Thyroid gland (tissue), 4 donors: ENCODE data around the gene UCP2. TPM values are rescaled to one million over a fixed set of nuclear protein-coding genes. Genes with fewer than 3 reads are reported as not detected.
A peak's percentile ranks its signal among the peaks of the same experiment; 100 is the strongest.
"Not testable (repeated sequence)": the region's sequence is repeated elsewhere in the genome, so short reads cannot be mapped to it uniquely, and the experiment has no call there.

Experiments used
- DNase-seq, 2 donors: peaks; one replicate each; pipeline ENCODE4 v3.0.0-alpha.2; 2019
- H3K27ac ChIP-seq, 3 donors: fragments of 200-600 bp; sonication (generic); 1 replicate in 2 of 3; 2 replicates in 1 of 3; pipeline ENCODE4 v1.5.1; 2016 to 2019; ENCODE audit warnings: mild to moderate bottlenecking in 1 of 3, moderate library complexity in 1 of 3
- H3K27me3 ChIP-seq: fragments of 200-600 bp; sonication (generic); one replicate; pipeline ENCODE4 v1.5.1; 2019
- H3K36me3 ChIP-seq, 2 donors: fragments of 200-600 bp; sonication (generic); one replicate each; pipeline ENCODE4 v1.5.1; 2016 to 2019
- H3K4me1 ChIP-seq, 2 donors: fragments of 200-600 bp; sonication (generic); one replicate each; pipeline ENCODE4 v1.5.1; 2017 to 2019
- H3K4me3 ChIP-seq, 3 donors: fragments of 200-600 bp; sonication (generic); replicated peaks in 1 of 3; 1 replicate in 2 of 3; 2 replicates in 1 of 3; pipeline ENCODE4 v1.5.1; 2016; ENCODE audit warnings: mild to moderate bottlenecking in 1 of 3
- H3K9me3 ChIP-seq: fragments of 200-600 bp; sonication (generic); one replicate; pipeline ENCODE4 v1.5.1; 2017
- POLR2A ChIP-seq, 2 donors: fragments of 450-650 bp; IDR thresholded peaks; one replicate each; pipeline ENCODE4 v1.6.1; 2017; ENCODE audit warnings: antibody characterized with exemption in 2 of 2, mild to moderate bottlenecking in 2 of 2, moderate library complexity in 1 of 2
- WGBS, 2 donors: methylation state at CpG; one replicate each; pipeline ENCODE4 v1.1.5; 2017; 5-methylcytosine and 5-hydroxymethylcytosine counted together
- intact Hi-C: fragments of 100-400 bp; cut with DNase I; formaldehyde crosslinking; loops from one replicate; pipeline ENCODE4 v1.15.1; 2023
- total RNA-seq, 4 donors: library from RNA; depleted of rRNA; stranded (reverse); fragments of >200 nt; gene quantifications; one replicate each; pipeline ENCODE4 v1.2.3, GENCODE V29; 2016
- TF ChIP-seq, protein P1 (sequence below), 6 experiments: fragments of 200-600 bp in 3 of 6; fragments of 450-650 bp in 3 of 6; sonication (generic) in 3 of 6; IDR thresholded peaks; one replicate each; pipeline ENCODE4 v1.5.1; 2016 to 2019; ENCODE audit warnings: antibody characterized with exemption in 6 of 6, mild to moderate bottlenecking in 2 of 6, inconsistent platforms in 1 of 6, moderate library complexity in 1 of 6

Gene UCP2
- total RNA-seq, 4 donors from 2014 or later = 41.4 to 97.0 (median 52.5) TPM

DNA sequence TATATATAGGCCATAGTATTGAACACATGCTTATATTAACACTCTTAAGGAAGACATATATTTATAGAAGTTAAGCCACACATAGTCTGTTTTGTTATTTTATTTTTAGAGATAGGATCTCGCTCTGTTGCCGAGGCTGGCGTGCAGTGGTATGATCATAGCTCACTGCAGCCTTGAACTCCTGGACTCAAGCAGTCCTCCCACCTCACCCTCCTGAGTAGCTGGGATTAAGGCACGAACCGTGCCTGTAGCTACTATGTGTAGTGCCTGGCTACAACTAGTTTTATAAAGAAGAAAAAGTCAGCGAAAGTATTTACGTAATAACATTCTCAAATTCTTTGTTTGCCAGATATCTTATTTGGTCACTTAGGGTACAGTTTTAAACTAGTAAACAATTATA lies 5.6 kb upstream of the UCP2 start:
- WGBS, 2 donors = 93 to 95% methylated on average over 7 of the region's 7 CpGs
- Histone ChIP-seq H3K9me3 (no peaks in the 10 kb centered on the region), H3K27ac (no peak overlapping the region), H3K4me1 (peaks cover 6 to 15% of the 10 kb centered on the region in 2 donors), H3K36me3 (no peaks in the 10 kb centered on the region), H3K27me3 (no peaks in the 10 kb centered on the region), H3K4me3 (no peak overlapping the region)
- no peak for DNase-seq
- intact Hi-C loops = no loop called here
- TF ChIP-seq POLR2A (IDR thresholded peaks at IDR 0.05) = no peak
- TF ChIP-seq, protein P1, sequence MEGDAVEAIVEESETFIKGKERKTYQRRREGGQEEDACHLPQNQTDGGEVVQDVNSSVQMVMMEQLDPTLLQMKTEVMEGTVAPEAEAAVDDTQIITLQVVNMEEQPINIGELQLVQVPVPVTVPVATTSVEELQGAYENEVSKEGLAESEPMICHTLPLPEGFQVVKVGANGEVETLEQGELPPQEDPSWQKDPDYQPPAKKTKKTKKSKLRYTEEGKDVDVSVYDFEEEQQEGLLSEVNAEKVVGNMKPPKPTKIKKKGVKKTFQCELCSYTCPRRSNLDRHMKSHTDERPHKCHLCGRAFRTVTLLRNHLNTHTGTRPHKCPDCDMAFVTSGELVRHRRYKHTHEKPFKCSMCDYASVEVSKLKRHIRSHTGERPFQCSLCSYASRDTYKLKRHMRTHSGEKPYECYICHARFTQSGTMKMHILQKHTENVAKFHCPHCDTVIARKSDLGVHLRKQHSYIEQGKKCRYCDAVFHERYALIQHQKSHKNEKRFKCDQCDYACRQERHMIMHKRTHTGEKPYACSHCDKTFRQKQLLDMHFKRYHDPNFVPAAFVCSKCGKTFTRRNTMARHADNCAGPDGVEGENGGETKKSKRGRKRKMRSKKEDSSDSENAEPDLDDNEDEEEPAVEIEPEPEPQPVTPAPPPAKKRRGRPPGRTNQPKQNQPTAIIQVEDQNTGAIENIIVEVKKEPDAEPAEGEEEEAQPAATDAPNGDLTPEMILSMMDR (IDR thresholded peaks at IDR 0.05) = no peak

DNA sequence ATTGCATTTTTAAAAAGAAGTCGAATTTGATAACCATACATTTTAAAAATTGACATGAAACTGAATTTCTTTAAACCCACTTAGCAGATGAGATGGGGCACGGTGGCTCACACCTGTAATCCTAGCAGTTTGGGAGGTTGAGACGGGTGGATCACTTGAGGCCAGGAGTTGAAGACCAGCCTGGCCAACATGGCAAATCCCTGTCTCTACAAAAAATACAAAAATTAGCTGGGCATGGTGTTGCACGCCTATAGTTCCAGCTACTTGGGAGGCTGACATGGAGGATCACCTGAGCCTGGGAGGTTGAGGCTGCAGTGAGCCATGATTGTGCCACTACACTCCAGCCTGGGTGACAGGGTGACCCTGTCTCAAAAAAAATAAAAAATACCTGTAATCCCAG lies 3.0 kb upstream of the UCP2 start:
- H3K36me3 ChIP-seq, DNase-seq, H3K9me3 ChIP-seq, H3K27me3 ChIP-seq, H3K27ac ChIP-seq, intact Hi-C loops, H3K4me3 ChIP-seq: not testable (repeated sequence)
- 94 to 96% methylated on average over 4 of the region's 4 CpGs for WGBS, 2 donors
- H3K4me1 ChIP-seq = peaks cover 11 to 15% of the 10 kb centered on the region in 2 donors

DNA sequence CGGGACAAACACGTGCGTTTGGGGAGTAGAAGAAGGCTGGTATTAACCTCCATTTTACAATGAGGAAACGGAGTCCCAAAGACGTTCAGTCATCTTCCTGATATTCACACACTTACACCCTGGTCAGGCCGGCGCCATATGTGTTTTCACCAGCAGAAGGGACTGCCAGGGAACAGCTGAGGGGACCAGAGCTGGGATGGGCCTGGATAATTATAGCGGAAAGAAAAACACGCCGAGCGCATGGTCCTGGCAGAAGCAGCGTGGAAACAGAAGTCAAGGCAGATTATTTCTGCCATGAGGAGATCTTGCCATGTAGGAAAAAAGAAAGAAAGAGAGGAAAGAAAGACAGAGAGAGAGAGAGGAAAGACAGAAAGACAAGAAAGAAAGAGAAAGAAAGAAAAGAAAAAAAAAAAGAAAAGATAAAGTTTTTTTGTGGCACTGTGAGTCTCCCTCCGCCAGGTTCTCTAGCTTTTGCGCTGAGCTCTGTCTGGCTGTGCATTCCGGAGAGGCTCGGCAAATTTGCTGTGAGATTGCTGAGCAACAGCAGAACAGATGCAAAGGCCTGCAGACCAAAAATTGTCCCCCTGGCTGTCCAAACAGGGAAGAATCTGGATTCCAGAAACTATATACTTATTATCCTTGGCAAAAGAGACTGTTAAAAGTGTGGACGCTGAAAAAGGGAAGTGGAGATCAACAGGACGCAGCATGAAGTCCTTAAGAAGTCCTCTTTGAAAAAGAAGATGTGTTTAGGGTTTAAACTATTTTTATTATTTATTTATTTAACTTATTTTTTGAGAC lies 1.3 kb upstream of the UCP2 start:
- peak overlapping the region; percentile 83 to 93 (median 92) for H3K27ac ChIP-seq
- H3K4me1 ChIP-seq = peaks cover 21 to 27% of the 10 kb centered on the region in 2 donors
- intact Hi-C loops = loop anchor here (5.0 kb wide), 1 partner anchor 38 kb away; no protein-coding TSS in a partner anchor
- no peaks in the 10 kb centered on the region for H3K27me3 ChIP-seq
- H3K36me3 ChIP-seq = no peaks in the 10 kb centered on the region
- H3K9me3 ChIP-seq = no peaks in the 10 kb centered on the region
- 58 to 69% methylated on average over 16 to 18 of the region's 18 CpGs for WGBS, 2 donors
- no peak for DNase-seq
- TF ChIP-seq, protein P1 (IDR thresholded peaks at IDR 0.05) = no peak
- no peak for TF ChIP-seq POLR2A (IDR thresholded peaks at IDR 0.05)
- peak overlapping the region in 1 of 3 donors; percentile 51 for H3K4me3 ChIP-seq

DNA sequence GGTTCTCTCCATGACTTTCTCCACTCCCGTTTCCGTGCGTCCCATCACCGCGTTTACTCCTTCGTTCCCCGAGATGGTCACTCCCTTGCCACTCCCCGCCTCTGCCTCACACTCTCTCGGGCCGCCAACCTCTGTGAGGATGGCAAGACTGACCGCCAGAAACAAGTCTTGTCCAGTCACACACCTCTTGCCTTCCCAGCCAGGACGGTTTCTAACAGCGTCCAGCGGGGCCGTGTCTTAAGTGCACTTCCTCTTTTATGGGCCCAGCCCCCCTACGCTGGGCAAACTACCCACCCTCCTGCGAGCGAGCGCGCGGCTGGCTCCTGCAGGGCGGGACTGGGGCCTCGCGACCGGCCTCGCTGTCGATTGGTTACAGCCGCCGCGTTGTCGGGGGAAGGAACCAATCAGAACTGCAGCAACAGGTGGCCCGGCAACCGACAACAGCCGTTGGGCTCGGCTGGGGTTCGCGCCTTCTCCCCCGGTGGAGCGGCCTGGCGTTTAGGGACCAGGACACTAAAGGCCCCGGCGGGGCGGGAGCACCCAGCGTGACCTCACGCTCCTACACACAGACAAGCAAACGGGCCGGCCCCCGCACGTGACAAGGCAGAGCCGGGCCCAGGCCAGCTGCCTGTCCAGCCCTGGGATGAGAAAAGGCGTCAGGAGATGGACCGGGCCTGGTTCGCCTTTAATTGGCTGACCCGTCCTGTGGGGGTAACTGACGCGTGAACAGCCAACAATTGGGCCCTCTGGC lies 522 bp upstream of the UCP2 start:
- H3K4me1 ChIP-seq = peaks cover 21 to 28% of the 10 kb centered on the region in 2 donors
- TF ChIP-seq, protein P1 (IDR thresholded peaks at IDR 0.05) = no peak
- TF ChIP-seq POLR2A (IDR thresholded peaks at IDR 0.05) = peak; percentile 60 to 73
- intact Hi-C loops = loop anchor here (5.0 kb wide), 1 partner anchor 39 kb away; no protein-coding TSS in a partner anchor
- peaks cover 1 to 5% of the 10 kb centered on the region in 2 donors for H3K36me3 ChIP-seq
- peak overlapping the region; percentile 83 to 93 (median 92) for H3K27ac ChIP-seq
- no peaks in the 10 kb centered on the region for H3K27me3 ChIP-seq
- WGBS, 2 donors = 0 to 1% methylated on average over 24 to 44 of the region's 56 CpGs
- H3K9me3 ChIP-seq = no peaks in the 10 kb centered on the region
- peak; percentile 95 for DNase-seq
- H3K4me3 ChIP-seq = peak overlapping the region; percentile 18 to 76 (median 51)

DNA sequence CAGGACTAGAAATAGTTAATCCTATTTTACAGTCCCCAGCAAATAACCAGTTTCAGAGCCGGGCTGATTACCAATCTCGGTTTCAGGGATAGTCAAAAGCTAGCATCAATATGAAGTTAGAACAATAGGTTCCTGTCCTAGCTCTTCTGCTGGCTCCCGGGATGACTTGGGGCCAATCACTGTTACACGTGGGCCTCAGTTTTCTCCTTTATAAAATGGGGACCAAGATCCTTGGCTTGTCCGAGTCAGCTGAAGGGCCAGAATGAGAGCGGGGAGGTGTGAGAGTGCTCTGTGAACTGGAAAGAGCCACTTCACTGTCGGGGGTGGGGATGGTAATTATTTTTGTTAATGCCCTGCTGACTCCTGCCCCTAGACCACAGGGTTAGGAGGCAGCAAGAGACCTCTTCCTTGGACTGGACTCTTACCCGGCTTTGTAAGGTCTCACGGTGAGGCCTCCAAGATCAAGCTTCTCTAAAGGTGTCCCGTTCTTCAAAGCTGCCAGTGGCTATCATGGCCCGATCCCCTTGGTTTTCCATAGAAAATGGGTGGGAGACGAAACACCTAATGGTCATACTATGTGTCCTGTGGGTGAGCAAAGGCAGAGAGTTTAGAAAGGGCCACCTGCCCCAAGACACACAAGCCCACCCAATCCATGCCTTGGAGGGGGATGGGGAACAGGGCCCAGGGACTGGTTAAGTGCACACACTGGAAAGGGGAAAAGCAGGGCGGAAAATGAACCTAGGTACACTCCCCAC lies 1.4 kb downstream of the UCP2 start:
- Histone ChIP-seq H3K27ac (peak overlapping the region; percentile 83 to 93 (median 92)), H3K36me3 (peaks cover 20 to 24% of the 10 kb centered on the region in 2 donors), H3K27me3 (no peaks in the 10 kb centered on the region), H3K9me3 (no peaks in the 10 kb centered on the region), H3K4me3 (peak overlapping the region in 1 of 3 donors; percentile 51), H3K4me1 (peaks cover 21 to 28% of the 10 kb centered on the region in 2 donors)
- peak; percentile 33 to 41 for DNase-seq
- WGBS, 2 donors = 64 to 76% methylated on average over 12 to 13 of the region's 13 CpGs
- intact Hi-C loops = loop anchor here (5.0 kb wide), 1 partner anchor 41 kb away; no protein-coding TSS in a partner anchor
- TF ChIP-seq, protein P1 (IDR thresholded peaks at IDR 0.05) = no peak
- TF ChIP-seq POLR2A (IDR thresholded peaks at IDR 0.05) = no peak
